ENCODE data around the gene KMT2E. TPM values are rescaled to one million over a fixed set of nuclear protein-coding genes. Genes with fewer than 3 reads are reported as not detected.

Gene KMT2E
- total RNA-seq, 1 experiment from 2014 or later, result 68.1 TPM

DNA sequence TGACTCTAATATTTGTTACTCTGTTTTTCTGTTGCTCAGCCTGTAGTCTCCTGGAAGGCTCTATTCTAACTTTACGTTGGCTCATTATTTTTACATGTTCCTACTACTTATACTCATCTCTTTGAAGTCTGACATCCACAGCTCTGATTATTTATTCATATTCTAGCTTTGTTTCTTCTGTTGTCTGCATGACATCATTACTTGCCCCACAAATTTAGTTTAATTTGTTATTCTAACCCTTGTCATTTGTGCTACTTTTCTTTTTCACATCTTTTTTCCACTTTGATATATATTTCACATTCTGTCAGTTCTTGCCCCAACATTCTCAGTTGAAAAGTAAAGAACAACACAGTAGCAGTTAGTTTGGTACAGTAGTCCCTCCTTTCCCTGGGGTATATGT is 51.1 kb downstream of the KMT2E start:
- ChIA-PET POLR2A (ENCODE audit: unreplicated experiment) (interaction anchor here (0.6 kb wide), 1 partner anchor 13 kb away, joined by 7 read pairs; no protein-coding TSS in a partner anchor), CTCF (no interaction called here)
- DNase-seq, result no peak
- Histone ChIP-seq H3K9me3 (ENCODE audit: insufficient read depth, low read depth) (no peaks in the 10 kb centered on the region), H4K20me1 (ENCODE audit: insufficient read depth) (peaks cover 46% of the 10 kb centered on the region), H3K27ac (no peak overlapping the region), H3K9me2 (ENCODE audit: insufficient read depth) (no peaks in the 10 kb centered on the region), H3F3A (ENCODE audit: insufficient read depth, low read depth) (peaks cover 11% of the 10 kb centered on the region; the same call in 1 of the 2 replicates), H3K36me3 (ENCODE audit: low read depth) (peaks cover 19% of the 10 kb centered on the region; the same call in 1 of the 2 replicates), H3K4me1 (replicated peaks; ENCODE audit: insufficient read depth) (no peaks in the 10 kb centered on the region), H3K79me2 (ENCODE audit: low read depth) (peaks cover 22% of the 10 kb centered on the region; the same call in 1 of the 2 replicates), H3K27me3 (ENCODE audit: insufficient read depth, low read depth) (no peaks in the 10 kb centered on the region), H2AFZ (no peak overlapping the region), H3K4me2 (no peak overlapping the region), H3K4me3 (no peak overlapping the region)
- intact Hi-C loops (cut with micrococcal nuclease; ENCODE audit: unreplicated experiment), result no loop called here
- BruUV-seq (replicated peaks), result no TSS peak
- TF ChIP-seq EZH2 (IDR thresholded peaks at IDR 0.05; ENCODE audit: low read depth), result no peak
- TF ChIP-seq, protein P1, sequence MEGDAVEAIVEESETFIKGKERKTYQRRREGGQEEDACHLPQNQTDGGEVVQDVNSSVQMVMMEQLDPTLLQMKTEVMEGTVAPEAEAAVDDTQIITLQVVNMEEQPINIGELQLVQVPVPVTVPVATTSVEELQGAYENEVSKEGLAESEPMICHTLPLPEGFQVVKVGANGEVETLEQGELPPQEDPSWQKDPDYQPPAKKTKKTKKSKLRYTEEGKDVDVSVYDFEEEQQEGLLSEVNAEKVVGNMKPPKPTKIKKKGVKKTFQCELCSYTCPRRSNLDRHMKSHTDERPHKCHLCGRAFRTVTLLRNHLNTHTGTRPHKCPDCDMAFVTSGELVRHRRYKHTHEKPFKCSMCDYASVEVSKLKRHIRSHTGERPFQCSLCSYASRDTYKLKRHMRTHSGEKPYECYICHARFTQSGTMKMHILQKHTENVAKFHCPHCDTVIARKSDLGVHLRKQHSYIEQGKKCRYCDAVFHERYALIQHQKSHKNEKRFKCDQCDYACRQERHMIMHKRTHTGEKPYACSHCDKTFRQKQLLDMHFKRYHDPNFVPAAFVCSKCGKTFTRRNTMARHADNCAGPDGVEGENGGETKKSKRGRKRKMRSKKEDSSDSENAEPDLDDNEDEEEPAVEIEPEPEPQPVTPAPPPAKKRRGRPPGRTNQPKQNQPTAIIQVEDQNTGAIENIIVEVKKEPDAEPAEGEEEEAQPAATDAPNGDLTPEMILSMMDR (conservative IDR thresholded peaks at IDR 0.05), result no peak

GRCh38 chr7:105067691-105068090 is 53.7 kb downstream of the KMT2E start:
- Histone ChIP-seq H3K4me3 (no peak overlapping the region), H3K27me3 (ENCODE audit: insufficient read depth, low read depth) (no peaks in the 10 kb centered on the region), H3K79me2 (ENCODE audit: low read depth) (peaks cover 4% of the 10 kb centered on the region; the same call in 1 of the 2 replicates), H3K36me3 (ENCODE audit: low read depth) (peaks cover 20% of the 10 kb centered on the region; the same call in 1 of the 2 replicates), H2AFZ (no peak overlapping the region), H3K4me2 (no peak overlapping the region), H3K9me3 (ENCODE audit: insufficient read depth, low read depth) (no peaks in the 10 kb centered on the region), H3K27ac (no peak overlapping the region), H3K9me2 (ENCODE audit: insufficient read depth) (no peaks in the 10 kb centered on the region), H4K20me1 (ENCODE audit: insufficient read depth) (peaks cover 30% of the 10 kb centered on the region), H3F3A (ENCODE audit: insufficient read depth, low read depth) (peaks cover 14% of the 10 kb centered on the region), H3K4me1 (replicated peaks; ENCODE audit: insufficient read depth) (no peaks in the 10 kb centered on the region)
- no TSS peak for BruUV-seq (replicated peaks)
- no peak for TF ChIP-seq EZH2 (IDR thresholded peaks at IDR 0.05; ENCODE audit: low read depth)
- TF ChIP-seq, protein P1 (conservative IDR thresholded peaks at IDR 0.05), result no peak
- DNase-seq, result no peak
- intact Hi-C loops (cut with micrococcal nuclease; ENCODE audit: unreplicated experiment), result no loop called here
- POLR2A ChIA-PET (ENCODE audit: unreplicated experiment), result no interaction called here
- CTCF ChIA-PET, result no interaction called here

DNA sequence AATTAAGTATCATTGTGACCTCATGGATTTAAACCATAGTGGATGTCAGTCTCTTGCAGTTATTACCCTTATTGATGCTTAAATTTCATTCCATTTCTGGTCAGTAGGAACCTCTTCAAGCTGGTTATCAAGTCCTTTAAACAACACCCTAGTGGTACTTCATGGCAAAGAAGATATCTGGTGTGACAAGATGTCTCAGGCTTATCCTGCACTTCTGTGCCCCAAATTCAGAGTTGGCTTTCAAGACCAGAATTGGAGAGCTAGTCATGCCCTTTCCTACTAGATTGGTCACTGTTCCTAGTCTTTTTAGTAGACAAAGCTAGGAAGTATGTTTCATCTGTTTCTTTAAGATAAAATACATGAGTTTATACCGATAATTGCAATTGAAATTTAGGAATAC is 54.9 kb downstream of the KMT2E start:
- CTCF ChIA-PET, result interaction anchor here (0.6 kb wide), 1 partner anchor 21 kb away, joined by 5 read pairs; no protein-coding TSS in a partner anchor
- no peaks in the 10 kb centered on the region for H3K9me2 ChIP-seq (ENCODE audit: insufficient read depth)
- intact Hi-C loops (cut with micrococcal nuclease; ENCODE audit: unreplicated experiment), result no loop called here

More for the DNA sequence above, 54.9 kb downstream of the KMT2E start:
- no peak for TF ChIP-seq EZH2 (IDR thresholded peaks at IDR 0.05; ENCODE audit: low read depth)
- TF ChIP-seq, protein P1 (conservative IDR thresholded peaks at IDR 0.05), result no peak
- Histone ChIP-seq H2AFZ (no peak overlapping the region), H3F3A (ENCODE audit: insufficient read depth, low read depth) (peaks cover 19% of the 10 kb centered on the region), H3K4me2 (no peak overlapping the region), H4K20me1 (ENCODE audit: insufficient read depth) (peaks cover 21% of the 10 kb centered on the region), H3K4me3 (no peak overlapping the region), H3K36me3 (ENCODE audit: low read depth) (peaks cover 20% of the 10 kb centered on the region; the same call in 1 of the 2 replicates), H3K9me3 (ENCODE audit: insufficient read depth, low read depth) (no peaks in the 10 kb centered on the region), H3K27me3 (ENCODE audit: insufficient read depth, low read depth) (no peaks in the 10 kb centered on the region), H3K79me2 (ENCODE audit: low read depth) (peaks cover 4% of the 10 kb centered on the region; the same call in 1 of the 2 replicates), H3K27ac (no peak overlapping the region), H3K4me1 (replicated peaks; ENCODE audit: insufficient read depth) (no peaks in the 10 kb centered on the region)
- no TSS peak for BruUV-seq (replicated peaks)
- POLR2A ChIA-PET (ENCODE audit: unreplicated experiment), result interaction anchor here (0.7 kb wide), 1 partner anchor 285 kb away, joined by 3 read pairs; no protein-coding TSS in a partner anchor
- DNase-seq, result no peak

All from PC-9 (cell line).